Left lung (tissue), 10 donors: ENCODE measurements around the gene CCER1. TPM values are rescaled to one million over a fixed set of nuclear protein-coding genes. Genes with fewer than 3 reads are reported as not detected.

Experiments
- ATAC-seq: fragments of 200-7000 bp; cut with Tn5 transposase; one replicate; pipeline ENCODE4 v1.9.1; 2020; ENCODE audit warnings: moderate library complexity
- DNase-seq, 4 donors: peaks; one replicate each; pipeline ENCODE4 v3.0.0-alpha.2; 2013 to 2020
- H3K27ac ChIP-seq, 2 donors: fragments of 200-600 bp; sonication (generic) in 1 of 2; one replicate each; pipeline versions ENCODE4 v1.5.0 to v1.8.0; 2020 to 2021
- H3K27me3 ChIP-seq, 2 donors: fragments of 200-600 bp; sonication (generic) in 1 of 2; one replicate each; pipeline versions ENCODE4 v1.5.0 to v1.8.0; 2020 to 2021
- H3K36me3 ChIP-seq, 2 donors: fragments of 200-600 bp; sonication (generic) in 1 of 2; one replicate each; pipeline versions ENCODE4 v1.5.0 to v1.8.0; 2020 to 2021
- H3K4me1 ChIP-seq, 2 donors: fragments of 200-600 bp; one replicate each; pipeline ENCODE4 v1.8.0; 2021
- H3K4me3 ChIP-seq, 2 donors: fragments of 200-600 bp; sonication (generic) in 1 of 2; one replicate each; pipeline versions ENCODE4 v1.5.0 to v1.8.0; 2020 to 2021; ENCODE audit warnings: mild to moderate bottlenecking in 1 of 2
- H3K9me3 ChIP-seq, 2 donors: fragments of 200-600 bp; sonication (generic) in 1 of 2; one replicate each; pipeline versions ENCODE4 v1.5.0 to v1.8.0; 2020 to 2021
- intact Hi-C, 2 donors: fragments of 100-400 bp; cut with DNase I; formaldehyde crosslinking; loops; one replicate each; pipeline versions ENCODE4 v1.11.2 to v1.14.2; 2022
- polyA plus RNA-seq, 6 donors: library from polyadenylated mRNA; unstranded; fragments of 120-200 nt; gene quantifications; one replicate each; pipeline ENCODE4 v1.2.1, GENCODE V29; 2013; ENCODE audit not compliant: insufficient read length in 6 of 6
- total RNA-seq, 2 donors: library from RNA; stranded (reverse); fragmentation: NEBNext Ultra II Directional; extraction: Animal tissue kit (Norgen Biotek cat#: 25700); gene quantifications; one replicate each; pipeline ENCODE4 v1.2.1, GENCODE V29; 2021
- TF ChIP-seq, protein P1 (sequence below), 2 donors: fragments of 200-600 bp; sonication (generic) in 1 of 2; IDR thresholded peaks; one replicate each; pipeline versions ENCODE4 v1.5.0 to v1.8.0; 2021; ENCODE audit warnings: antibody characterized with exemption in 2 of 2
- donor health status: DM: no; HTN: yes; CAD: no.
- donor health status: DM: no; HTN: no; CAD: no.

The CCER1 gene
- total and polyA plus RNA-seq, 8 donors, result not detected

DNA sequence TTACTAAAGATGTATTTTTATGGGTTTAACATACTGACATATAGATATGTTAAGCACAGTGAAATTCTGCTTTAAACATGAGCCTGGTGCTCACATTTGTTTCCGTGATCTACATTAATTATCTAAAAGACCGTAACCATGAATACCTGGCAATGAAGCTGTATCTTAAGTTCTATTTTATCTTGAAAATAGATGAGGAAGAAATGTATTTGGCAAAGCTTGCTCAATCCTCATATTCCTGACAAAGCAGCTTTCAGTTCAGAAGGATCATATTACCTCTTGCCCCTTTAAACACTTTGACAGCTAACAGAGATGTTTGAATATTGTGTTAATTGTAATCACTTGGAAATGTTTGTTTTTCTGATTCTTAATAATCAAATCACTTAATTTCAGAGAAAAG, 40.0 kb upstream of the CCER1 start:
- intact Hi-C loops, result no loop called here
- H3K4me1 ChIP-seq, result no peaks in the 10 kb centered on the region
- peak overlapping the region in 1 of 2 donors; percentile 10 for H3K27ac ChIP-seq
- no peak for ATAC-seq
- no peaks in the 10 kb centered on the region for H3K9me3 ChIP-seq
- H3K27me3 ChIP-seq, result no peaks in the 10 kb centered on the region
- TF ChIP-seq, protein P1, sequence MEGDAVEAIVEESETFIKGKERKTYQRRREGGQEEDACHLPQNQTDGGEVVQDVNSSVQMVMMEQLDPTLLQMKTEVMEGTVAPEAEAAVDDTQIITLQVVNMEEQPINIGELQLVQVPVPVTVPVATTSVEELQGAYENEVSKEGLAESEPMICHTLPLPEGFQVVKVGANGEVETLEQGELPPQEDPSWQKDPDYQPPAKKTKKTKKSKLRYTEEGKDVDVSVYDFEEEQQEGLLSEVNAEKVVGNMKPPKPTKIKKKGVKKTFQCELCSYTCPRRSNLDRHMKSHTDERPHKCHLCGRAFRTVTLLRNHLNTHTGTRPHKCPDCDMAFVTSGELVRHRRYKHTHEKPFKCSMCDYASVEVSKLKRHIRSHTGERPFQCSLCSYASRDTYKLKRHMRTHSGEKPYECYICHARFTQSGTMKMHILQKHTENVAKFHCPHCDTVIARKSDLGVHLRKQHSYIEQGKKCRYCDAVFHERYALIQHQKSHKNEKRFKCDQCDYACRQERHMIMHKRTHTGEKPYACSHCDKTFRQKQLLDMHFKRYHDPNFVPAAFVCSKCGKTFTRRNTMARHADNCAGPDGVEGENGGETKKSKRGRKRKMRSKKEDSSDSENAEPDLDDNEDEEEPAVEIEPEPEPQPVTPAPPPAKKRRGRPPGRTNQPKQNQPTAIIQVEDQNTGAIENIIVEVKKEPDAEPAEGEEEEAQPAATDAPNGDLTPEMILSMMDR (IDR thresholded peaks at IDR 0.05), result no peak
- DNase-seq, result peak in 1 of 4 donors; percentile 51
- H3K4me3 ChIP-seq, result no peak overlapping the region
- no peaks in the 10 kb centered on the region for H3K36me3 ChIP-seq

DNA sequence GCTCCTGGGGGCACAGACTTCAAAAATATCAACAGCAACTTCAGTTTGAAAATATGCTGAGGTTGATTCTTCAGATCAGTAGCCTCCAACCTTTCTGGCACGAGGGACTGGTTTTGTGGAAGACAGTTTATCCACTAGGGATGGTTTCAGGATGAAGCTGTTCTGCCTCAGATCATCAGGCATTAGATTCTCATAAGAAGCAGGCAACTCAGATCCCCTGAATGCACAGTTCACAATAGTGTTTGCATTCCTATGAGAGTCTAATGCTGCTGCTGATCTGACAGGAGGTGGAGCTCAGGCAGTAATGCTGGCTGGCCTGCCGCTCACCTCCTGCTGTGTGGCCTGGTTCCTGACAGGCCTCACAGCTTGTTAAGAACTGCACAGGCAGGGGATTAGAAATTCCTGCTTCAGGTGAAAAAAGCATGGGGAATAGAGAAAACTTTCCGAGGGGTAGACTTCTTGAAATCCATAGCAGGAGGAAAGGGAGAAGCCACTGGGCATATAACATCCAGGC, 37.0 kb upstream of the CCER1 start:
- Histone ChIP-seq H3K27ac (no peak overlapping the region), H3K36me3 (no peaks in the 10 kb centered on the region), H3K9me3 (no peaks in the 10 kb centered on the region), H3K4me1 (no peaks in the 10 kb centered on the region), H3K4me3 (no peak overlapping the region), H3K27me3 (no peaks in the 10 kb centered on the region)
- TF ChIP-seq, protein P1 (IDR thresholded peaks at IDR 0.05), result no peak
- intact Hi-C loops, result no loop called here
- ATAC-seq, result no peak
- no peak for DNase-seq

GRCh38 chr12:90990611-90991010, 35.6 kb upstream of the CCER1 start:
- Histone ChIP-seq H3K4me3 (no peak overlapping the region), H3K4me1 (no peaks in the 10 kb centered on the region), H3K27ac (no peak overlapping the region), H3K9me3 (no peaks in the 10 kb centered on the region), H3K36me3 (no peaks in the 10 kb centered on the region), H3K27me3 (no peaks in the 10 kb centered on the region)
- intact Hi-C loops, result no loop called here
- ATAC-seq (no peak), DNase-seq (no peak)
- TF ChIP-seq, protein P1 (IDR thresholded peaks at IDR 0.05), result no peak

DNA sequence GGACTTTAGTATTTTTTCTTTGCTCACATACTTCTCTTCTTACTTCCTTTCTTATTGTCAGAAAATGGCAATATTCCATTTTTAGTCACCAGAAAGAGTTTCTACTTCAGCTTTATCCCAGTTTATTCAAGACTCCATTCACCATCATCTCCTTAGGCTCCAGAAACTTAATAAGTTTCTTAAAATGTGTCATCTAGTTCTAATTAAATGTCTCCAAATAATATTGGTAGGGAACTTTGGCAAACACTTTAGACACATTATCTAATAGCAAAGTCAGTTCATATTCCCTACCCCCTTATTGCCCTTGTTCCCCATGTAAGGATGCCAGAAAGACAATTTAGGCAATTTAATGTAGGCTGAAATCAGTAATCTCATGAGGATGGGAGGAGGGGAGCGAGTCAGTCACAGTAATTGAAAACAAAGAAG, 34.7 kb upstream of the CCER1 start:
- no peaks in the 10 kb centered on the region for H3K4me1 ChIP-seq
- H3K4me3 ChIP-seq, result no peak overlapping the region
- TF ChIP-seq, protein P1 (IDR thresholded peaks at IDR 0.05), result no peak
- no peaks in the 10 kb centered on the region for H3K27me3 ChIP-seq
- no peak for DNase-seq
- no peaks in the 10 kb centered on the region for H3K9me3 ChIP-seq
- intact Hi-C loops, result no loop called here
- H3K36me3 ChIP-seq, result no peaks in the 10 kb centered on the region
- H3K27ac ChIP-seq, result no peak overlapping the region
- no peak for ATAC-seq

GRCh38 chr12:90987520-90987919, 32.5 kb upstream of the CCER1 start:
- Histone ChIP-seq H3K4me1 (no peaks in the 10 kb centered on the region), H3K27ac (no peak overlapping the region), H3K36me3 (no peaks in the 10 kb centered on the region), H3K9me3 (no peaks in the 10 kb centered on the region), H3K27me3 (no peaks in the 10 kb centered on the region), H3K4me3 (no peak overlapping the region)
- no peak for DNase-seq
- intact Hi-C loops, result no loop called here
- ATAC-seq, result no peak
- TF ChIP-seq, protein P1 (IDR thresholded peaks at IDR 0.05), result no peak
